ENCODE data around the gene DNAAF1. TPM values are rescaled to one million over a fixed set of nuclear protein-coding genes. Genes with fewer than 3 reads are reported as not detected.

DNAAF1 gene
- 1 to 10 TPM in 3 of 6 experiments, under 1 TPM in 1, not detected in 2; 0.37 to 5.6 (median 2.1) TPM for total RNA-seq
- long read RNA-seq, result 0 reads

DNA sequence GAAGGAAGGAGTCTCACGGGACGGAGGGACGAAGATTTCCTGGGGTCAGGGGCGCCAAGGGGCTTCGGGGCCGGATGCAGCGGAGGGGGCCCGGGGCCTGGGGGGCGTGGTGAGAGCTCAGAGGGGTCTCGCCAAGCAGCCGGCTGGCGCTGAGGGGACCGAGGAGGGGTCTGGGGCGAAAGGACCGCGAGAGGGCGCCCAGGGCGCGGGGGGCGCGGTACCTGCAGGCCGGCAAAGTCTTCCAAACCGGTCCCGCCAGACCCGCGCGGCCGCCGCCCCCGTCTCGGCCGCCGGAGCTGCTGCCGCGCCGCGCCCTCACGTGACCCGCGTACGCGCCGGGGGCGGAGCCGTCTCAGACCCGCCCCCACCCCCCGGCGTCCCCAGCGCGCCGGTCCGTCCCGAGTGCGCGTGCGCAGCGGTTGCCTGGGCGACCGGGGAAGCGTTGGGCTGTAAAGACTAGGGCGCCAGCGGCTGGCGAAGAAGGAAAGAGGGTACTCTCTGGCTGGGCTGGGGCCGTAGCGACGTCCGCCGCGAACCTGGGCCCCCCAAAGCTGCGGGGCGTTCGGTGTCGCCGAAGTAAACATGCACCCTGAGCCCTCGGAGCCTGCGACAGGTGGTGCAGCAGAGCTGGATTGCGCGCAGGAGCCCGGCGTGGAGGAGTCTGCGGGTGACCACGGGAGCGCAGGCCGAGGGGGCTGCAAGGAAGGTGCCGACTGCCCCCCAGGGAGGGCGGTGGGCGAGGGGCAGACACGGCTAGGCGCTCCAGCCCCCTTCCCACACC is at the start of gene DNAAF1, which contains the start of gene HSDL1:
DNAAF1 (plus strand) TSS at position 450 of the 781 bp plus-strand sequence; CDS start at position 583, 133 bp downstream.
HSDL1 (minus strand) TSS at position 319 of the 781 bp plus-strand sequence. CDS start 13,856 bp downstream, outside the sequence.
- ATAC-seq, result peak; percentile 92 to 98 (median 95)
- H3K27ac ChIP-seq, result peak within 1 kb of the TSS in 2 of 3 donors; percentile 56 to 75
- no peaks in the 10 kb centered on the region for H3K9me3 ChIP-seq
- intact Hi-C loops (cut with DNase I), result no loop called here
- DNase-seq, result peak; percentile 91 to 94 (median 94)
- no peaks in the 10 kb centered on the region for H3K36me3 ChIP-seq
- WGBS (ENCODE audit: insufficient coverage, low coverage, low lambda C conversion rate, missing lambda C conversion rate), result 0% methylated on average over 7 of the region's 89 CpGs
- H3K4me1 ChIP-seq, result peaks cover 0 to 4% (median 0%) of the 10 kb centered on the region in 4 donors
- no peaks in the 10 kb centered on the region for H3K27me3 ChIP-seq
- TF ChIP-seq POLR2A (IDR thresholded peaks at IDR 0.05), result peak; percentile 31
- TF ChIP-seq, protein P1, sequence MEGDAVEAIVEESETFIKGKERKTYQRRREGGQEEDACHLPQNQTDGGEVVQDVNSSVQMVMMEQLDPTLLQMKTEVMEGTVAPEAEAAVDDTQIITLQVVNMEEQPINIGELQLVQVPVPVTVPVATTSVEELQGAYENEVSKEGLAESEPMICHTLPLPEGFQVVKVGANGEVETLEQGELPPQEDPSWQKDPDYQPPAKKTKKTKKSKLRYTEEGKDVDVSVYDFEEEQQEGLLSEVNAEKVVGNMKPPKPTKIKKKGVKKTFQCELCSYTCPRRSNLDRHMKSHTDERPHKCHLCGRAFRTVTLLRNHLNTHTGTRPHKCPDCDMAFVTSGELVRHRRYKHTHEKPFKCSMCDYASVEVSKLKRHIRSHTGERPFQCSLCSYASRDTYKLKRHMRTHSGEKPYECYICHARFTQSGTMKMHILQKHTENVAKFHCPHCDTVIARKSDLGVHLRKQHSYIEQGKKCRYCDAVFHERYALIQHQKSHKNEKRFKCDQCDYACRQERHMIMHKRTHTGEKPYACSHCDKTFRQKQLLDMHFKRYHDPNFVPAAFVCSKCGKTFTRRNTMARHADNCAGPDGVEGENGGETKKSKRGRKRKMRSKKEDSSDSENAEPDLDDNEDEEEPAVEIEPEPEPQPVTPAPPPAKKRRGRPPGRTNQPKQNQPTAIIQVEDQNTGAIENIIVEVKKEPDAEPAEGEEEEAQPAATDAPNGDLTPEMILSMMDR (IDR thresholded peaks at IDR 0.05), result no peak
- peak within 1 kb of the TSS; percentile 79 to 96 (median 87) for H3K4me3 ChIP-seq

DNA sequence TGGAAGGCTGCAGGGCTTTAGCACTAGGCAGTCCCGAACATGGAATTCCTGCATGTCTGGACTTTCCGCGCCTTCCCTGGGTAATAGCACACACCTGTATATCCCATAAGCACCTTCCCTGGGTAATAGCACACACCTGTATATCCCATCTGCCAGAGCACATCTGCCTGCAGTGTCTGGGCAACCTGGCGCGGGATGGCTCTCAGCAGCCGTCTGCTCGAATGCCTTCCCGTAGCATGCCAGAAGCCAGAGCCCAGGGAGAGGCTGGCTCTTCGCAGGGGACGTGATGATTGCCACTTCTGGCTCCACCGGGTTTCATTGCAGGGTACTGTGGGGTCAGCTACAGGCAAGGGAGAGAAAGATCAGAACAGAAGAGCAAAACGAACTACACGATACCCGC is 49.6 kb upstream of the DNAAF1 start:
- DNase-seq, result no peak
- no peaks in the 10 kb centered on the region for H3K27me3 ChIP-seq
- peaks cover 0 to 13% (median 0%) of the 10 kb centered on the region in 4 donors for H3K4me1 ChIP-seq
- no peak overlapping the region for H3K4me3 ChIP-seq
- no peak overlapping the region for H3K27ac ChIP-seq
- intact Hi-C loops (cut with DNase I), result no loop called here
- peaks cover 0 to 76% (median 31%) of the 10 kb centered on the region in 4 donors for H3K36me3 ChIP-seq
- no peaks in the 10 kb centered on the region for H3K9me3 ChIP-seq
- 80% methylated on average over 7 of the region's 14 CpGs for WGBS (ENCODE audit: insufficient coverage, low coverage, low lambda C conversion rate, missing lambda C conversion rate)
- no peak for ATAC-seq
- TF ChIP-seq POLR2A (IDR thresholded peaks at IDR 0.05), result no peak
- TF ChIP-seq, protein P1 (IDR thresholded peaks at IDR 0.05), result no peak

DNA sequence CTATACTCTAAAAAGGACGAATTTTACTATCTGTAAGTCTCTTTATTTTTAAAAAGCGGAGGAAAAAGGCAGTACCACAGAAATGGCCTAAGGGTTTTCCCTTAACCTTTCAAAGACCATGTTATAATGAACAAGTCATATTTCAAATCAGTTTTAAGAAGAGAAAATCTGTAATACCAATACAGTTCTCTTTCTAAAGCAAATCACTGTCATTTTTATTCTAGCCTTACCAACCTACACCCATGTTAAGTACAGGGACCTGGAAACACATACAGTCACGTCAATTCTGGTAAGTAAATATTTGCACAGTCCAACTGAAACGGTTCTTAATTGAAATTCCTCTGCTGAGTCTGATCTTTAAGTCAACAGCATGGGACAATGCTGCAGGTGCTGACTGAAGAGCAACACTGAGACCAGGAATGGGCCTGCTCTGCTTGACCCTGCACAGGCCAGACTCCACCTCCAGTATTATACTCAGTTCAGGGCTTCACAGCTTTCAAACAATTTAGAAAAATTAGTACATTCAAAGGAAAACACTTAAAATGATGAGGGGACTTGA is 48.6 kb upstream of the DNAAF1 start:
- Histone ChIP-seq H3K4me3 (no peak overlapping the region), H3K9me3 (no peaks in the 10 kb centered on the region), H3K27ac (no peak overlapping the region), H3K4me1 (peaks cover 0 to 13% (median 0%) of the 10 kb centered on the region in 4 donors), H3K36me3 (peaks cover 0 to 71% (median 24%) of the 10 kb centered on the region in 4 donors), H3K27me3 (no peaks in the 10 kb centered on the region)
- ATAC-seq (peak; percentile 86 to 98 (median 94)), DNase-seq (no peak)
- no peak for TF ChIP-seq POLR2A (IDR thresholded peaks at IDR 0.05)
- TF ChIP-seq, protein P1 (IDR thresholded peaks at IDR 0.05), result no peak
- intact Hi-C loops (cut with DNase I), result no loop called here
- WGBS (ENCODE audit: insufficient coverage, low coverage, low lambda C conversion rate, missing lambda C conversion rate), result 41% methylated on average over 4 of the region's 4 CpGs

DNA sequence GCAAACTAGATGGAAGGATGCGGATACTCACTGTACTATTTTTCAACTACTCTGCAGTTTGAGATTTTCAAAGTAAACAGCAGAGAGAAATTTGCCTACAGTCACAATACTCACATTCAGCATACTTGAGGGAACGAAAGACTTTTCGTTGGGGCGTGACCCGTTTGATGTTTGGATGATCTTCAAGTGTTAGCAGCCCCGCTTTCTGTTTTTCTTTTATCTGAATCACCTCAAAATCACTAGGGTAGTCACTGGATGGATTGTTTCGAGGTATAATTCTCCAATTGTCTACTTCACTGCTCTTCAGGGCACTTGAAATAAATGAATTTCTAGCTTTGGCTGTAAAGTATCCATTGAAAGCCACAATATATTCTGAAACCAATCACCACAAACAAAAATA is 46.2 kb upstream of the DNAAF1 start:
- Histone ChIP-seq H3K27ac (no peak overlapping the region), H3K9me3 (no peaks in the 10 kb centered on the region), H3K27me3 (no peaks in the 10 kb centered on the region), H3K4me3 (no peak overlapping the region), H3K4me1 (peaks cover 0 to 13% (median 0%) of the 10 kb centered on the region in 4 donors), H3K36me3 (peaks cover 0 to 52% (median 7%) of the 10 kb centered on the region in 4 donors)
- TF ChIP-seq, protein P1 (IDR thresholded peaks at IDR 0.05), result no peak
- TF ChIP-seq POLR2A (IDR thresholded peaks at IDR 0.05), result no peak
- intact Hi-C loops (cut with DNase I), result no loop called here
- DNase-seq (no peak), ATAC-seq (no peak)
- WGBS (ENCODE audit: insufficient coverage, low coverage, low lambda C conversion rate, missing lambda C conversion rate), result 93% methylated on average over 7 of the region's 7 CpGs
